T-helper 1 cell treated with Interleukin-12 subunit alpha and Interleukin-12 subunit beta and Interleukin-4 antibody, amounts not matched to agents 30 μg/mL and 1 μg/mL, for 36 hours (primary cell): ENCODE results near the gene TBC1D20.
A peak's percentile ranks its signal among the peaks of the same experiment; 100 is the strongest.
"Not testable (repeated sequence)": the region's sequence is repeated elsewhere in the genome, so short reads cannot be mapped to it uniquely, and the experiment has no call there.

Source experiments
- H3K27ac Mint-ChIP-seq: one replicate; pipeline ENCODE4 v1.8.0; 2021; ENCODE audit warnings: mild to moderate bottlenecking, mixed read lengths
- H3K27me3 Mint-ChIP-seq: one replicate; pipeline ENCODE4 v1.8.0; 2021; ENCODE audit warnings: low read depth, mixed read lengths
- H3K36me3 Mint-ChIP-seq: one replicate; pipeline ENCODE4 v1.8.0; 2021; ENCODE audit warnings: low read depth, mixed read lengths
- H3K4me1 Mint-ChIP-seq: one replicate; pipeline ENCODE4 v1.8.0; 2021; ENCODE audit warnings: low read depth, mixed read lengths
- H3K4me3 Mint-ChIP-seq: one replicate; pipeline ENCODE4 v1.8.0; 2021; ENCODE audit warnings: mild to moderate bottlenecking, moderate library complexity, mixed read lengths
- H3K9me3 Mint-ChIP-seq: one replicate; pipeline ENCODE4 v1.8.0; 2021; ENCODE audit warnings: mixed read lengths

The TBC1D20 gene

DNA sequence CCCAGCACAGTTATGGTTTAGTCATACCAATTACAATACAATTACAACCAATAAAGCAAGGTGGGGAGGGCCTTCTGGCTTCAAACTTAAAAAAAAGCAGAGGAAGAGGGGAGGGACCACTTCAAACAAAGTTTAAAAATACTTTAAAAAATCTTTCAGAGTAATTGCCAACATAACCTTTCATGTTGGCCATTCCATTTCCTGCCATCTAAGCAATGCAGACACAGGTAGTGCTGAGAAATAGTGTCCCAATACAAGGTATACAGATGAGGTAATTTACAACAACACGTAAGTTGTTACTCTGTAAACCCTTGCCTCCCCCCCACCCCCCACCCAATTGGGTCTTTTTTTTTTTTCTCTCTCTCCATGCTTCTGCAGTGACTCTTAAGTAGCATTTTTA lies 18.8 kb upstream of the TBC1D20 start:
- no peak overlapping the region for H3K4me3 Mint-ChIP-seq
- peaks cover 39% of the 10 kb centered on the region for H3K36me3 Mint-ChIP-seq
- no peaks in the 10 kb centered on the region for H3K27me3 Mint-ChIP-seq
- H3K27ac Mint-ChIP-seq, result no peak overlapping the region
- H3K4me1 Mint-ChIP-seq, result peaks cover 14% of the 10 kb centered on the region
- H3K9me3 Mint-ChIP-seq, result no peaks in the 10 kb centered on the region

DNA sequence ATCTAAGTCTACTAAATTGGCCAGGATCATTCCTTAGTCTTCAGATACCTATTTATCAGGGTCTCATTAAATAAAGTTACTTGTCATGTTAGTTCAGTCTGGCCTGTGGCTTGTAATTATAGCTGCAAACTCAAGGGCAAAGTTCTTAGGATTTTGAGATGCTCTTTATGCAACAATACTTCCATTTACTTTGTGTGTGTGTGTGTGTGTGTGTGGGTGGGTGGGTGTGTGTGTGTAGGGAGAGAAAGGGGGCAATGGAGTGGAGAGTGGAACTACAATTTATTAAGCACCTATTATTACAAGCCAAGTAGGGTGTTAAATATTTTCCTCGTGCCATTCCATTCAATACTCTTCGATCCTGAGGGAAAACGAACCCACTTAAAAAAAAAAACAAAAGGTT lies 17.7 kb upstream of the TBC1D20 start:
- Mint-ChIP-seq H3K4me3 (no peak overlapping the region), H3K27me3 (no peaks in the 10 kb centered on the region), H3K4me1 (peaks cover 14% of the 10 kb centered on the region), H3K27ac (no peak overlapping the region), H3K36me3 (peaks cover 32% of the 10 kb centered on the region), H3K9me3 (no peaks in the 10 kb centered on the region)

DNA sequence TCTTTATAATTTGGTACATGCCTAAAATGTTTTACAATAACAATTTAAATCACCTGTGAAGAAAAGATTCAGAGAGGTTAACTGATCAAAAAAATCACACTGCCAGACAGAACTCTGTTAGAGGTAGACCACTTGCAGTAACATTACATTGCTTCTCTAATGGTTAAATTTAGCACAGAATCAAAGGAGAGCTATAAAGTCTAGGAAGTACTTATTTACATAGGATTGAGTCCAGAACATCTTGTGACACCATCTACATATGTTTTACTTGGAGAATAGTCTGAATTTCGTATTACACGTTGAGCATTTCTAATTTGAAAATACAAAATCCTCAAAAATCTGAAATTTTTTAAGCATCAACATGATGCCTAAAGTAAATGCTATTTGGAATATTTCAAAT lies 17.2 kb upstream of the TBC1D20 start:
- Mint-ChIP-seq H3K27ac (no peak overlapping the region), H3K4me3 (no peak overlapping the region), H3K36me3 (peaks cover 30% of the 10 kb centered on the region), H3K27me3 (no peaks in the 10 kb centered on the region), H3K4me1 (peaks cover 13% of the 10 kb centered on the region), H3K9me3 (no peaks in the 10 kb centered on the region)

DNA sequence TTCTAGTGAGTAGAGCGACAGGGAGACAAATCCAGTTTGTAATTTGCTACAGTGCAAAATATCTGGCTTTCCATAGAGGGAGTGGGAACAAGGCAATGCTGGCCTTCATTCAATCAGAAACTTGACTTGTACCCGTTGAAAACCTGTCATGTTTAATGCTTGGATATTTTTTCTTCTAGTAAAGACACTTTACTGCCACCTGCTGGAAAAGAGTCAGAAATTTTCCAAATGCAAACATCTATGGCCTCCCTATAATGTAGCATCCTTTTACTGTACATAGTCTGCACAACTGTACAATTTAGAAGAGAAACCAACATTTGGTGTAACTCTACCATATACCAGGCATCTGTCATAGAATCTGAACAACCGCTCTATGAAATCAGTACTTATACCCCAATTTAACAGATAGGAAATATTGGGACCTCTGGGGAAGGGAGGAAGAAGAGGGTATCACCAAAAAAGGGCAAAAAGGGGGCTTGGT lies 16.7 kb upstream of the TBC1D20 start:
- Mint-ChIP-seq H3K4me3 (no peak overlapping the region), H3K27ac (peak overlapping the region; percentile 62), H3K9me3 (no peaks in the 10 kb centered on the region), H3K4me1 (peaks cover 13% of the 10 kb centered on the region), H3K27me3 (no peaks in the 10 kb centered on the region), H3K36me3 (peaks cover 28% of the 10 kb centered on the region)

DNA sequence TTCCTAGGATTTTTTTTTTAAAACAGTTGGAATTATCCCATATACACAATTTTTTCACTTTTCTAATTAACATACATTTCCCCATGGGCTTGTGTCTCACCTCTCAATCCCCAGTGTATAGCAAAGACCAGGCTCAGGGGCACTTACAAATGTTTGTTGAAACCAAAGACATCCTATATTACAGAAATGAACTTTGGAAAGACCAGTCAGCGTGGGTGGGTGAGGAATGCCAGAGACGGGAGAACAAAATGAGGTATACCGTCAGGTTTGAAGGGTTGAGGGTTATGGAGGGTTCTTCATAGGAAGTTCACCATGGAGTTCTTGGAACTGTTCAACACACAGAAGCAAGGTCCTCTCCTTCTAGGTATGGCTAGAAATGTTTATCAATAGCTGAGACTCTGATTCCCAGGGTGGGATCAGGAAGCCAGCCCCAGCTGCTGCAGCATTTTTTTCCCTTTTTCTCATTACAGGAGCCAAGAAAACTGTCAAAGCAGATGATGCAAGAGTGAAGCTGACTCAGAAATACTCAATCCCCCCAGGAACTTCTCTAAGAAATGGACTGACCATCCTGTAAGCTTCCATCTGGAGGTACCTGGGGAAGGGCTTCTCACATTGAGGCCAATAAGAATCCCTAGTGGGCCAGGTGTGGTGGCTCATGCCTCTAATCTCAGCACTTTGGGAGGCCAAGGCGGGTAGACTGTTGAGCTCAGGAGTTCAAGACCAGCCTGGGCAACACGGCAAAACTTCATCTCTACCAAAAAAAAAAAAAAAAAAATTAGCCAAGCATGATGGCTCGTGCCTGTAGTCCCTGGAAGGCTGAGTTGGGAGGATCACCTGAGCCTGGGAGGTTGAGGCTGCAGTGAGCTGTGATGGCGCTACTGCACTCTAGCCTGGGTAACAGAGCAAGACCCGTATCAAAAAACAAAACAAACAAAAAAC lies 15.9 kb upstream of the TBC1D20 start:
- Mint-ChIP-seq H3K27me3 (no peaks in the 10 kb centered on the region), H3K9me3 (no peaks in the 10 kb centered on the region), H3K27ac (no peak overlapping the region), H3K4me1 (peaks cover 13% of the 10 kb centered on the region), H3K4me3 (no peak overlapping the region), H3K36me3 (peaks cover 27% of the 10 kb centered on the region)

DNA sequence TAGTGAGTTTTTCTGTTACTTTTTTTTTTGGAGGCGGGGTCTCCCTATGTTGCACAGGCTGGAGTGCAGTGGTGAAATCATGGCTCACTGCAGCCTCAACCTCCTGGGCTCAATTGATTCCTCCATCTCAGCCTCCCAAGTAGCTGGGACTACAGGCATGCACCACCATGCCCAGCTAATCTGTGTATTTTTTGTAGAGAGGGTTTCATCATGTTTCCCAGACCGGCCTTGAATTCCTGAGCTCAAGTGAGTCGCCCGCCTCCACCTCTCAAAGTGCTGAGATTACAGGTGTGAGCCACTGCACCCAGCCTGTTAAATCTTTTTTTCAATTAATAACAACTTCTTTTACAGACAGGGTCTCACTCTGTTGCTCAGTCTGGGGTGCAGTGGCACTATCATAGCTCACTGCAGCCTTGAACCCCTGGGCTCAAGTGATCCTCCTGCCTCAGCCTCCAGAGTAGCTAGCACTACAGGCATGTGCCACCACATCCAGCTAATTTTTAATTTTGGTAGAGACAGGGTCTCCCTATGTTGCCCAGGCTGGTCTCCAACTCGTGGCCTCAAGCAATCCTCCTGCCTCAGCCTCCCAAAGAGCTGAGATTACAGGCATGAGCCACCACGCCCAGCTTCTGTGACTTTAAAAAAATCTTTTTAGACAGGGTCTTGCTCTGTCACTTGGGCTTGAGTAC lies 14.4 kb upstream of the TBC1D20 start:
- peaks cover 12% of the 10 kb centered on the region for H3K4me1 Mint-ChIP-seq
- H3K36me3 Mint-ChIP-seq, result peaks cover 23% of the 10 kb centered on the region
- H3K4me3 Mint-ChIP-seq, H3K9me3 Mint-ChIP-seq, H3K27ac Mint-ChIP-seq, H3K27me3 Mint-ChIP-seq: not testable (repeated sequence)

DNA sequence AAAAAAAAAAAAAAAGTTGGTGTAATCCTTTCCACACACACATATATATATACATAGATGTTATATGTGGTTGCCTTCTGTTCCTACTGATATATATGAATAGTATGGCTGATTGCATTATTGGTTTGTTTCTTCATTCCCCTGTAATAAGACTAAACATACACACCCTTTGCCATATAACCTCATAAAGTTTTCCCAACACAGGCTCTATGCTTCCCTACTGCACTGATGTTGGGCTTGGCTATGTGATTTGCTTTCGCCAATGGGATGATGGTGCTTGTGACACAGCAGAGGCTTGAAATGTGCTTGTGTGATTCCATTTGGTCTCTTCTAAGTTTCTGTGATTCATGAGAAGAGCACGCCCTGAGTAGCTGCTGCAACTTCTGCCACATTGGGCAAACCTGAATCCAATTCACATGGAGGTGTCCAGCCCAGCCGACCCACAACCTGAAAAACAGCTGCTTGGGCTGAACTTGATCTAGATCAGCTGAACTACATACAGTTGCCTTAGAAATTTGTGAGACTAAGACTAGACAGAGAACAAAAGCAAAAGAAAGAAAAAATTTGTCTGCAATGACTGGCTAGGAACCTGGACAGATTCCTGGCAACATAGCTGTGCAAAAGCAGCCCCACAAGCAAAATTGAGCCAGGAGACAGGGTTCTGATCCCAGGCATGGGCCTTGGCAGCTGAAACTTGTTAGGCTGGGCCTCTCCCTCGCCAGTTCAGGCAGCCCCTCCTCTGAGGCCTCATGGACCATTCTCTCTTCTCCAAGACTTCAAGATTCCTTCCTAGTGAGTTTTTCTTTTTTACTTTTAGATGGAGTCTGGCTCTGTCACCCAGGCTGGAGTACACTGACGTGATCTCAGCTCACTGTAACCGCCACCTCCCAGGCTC lies 13.4 kb upstream of the TBC1D20 start:
- Mint-ChIP-seq H3K4me3 (no peak overlapping the region), H3K27ac (no peak overlapping the region), H3K36me3 (peaks cover 23% of the 10 kb centered on the region), H3K9me3 (peaks cover 4% of the 10 kb centered on the region), H3K27me3 (no peaks in the 10 kb centered on the region), H3K4me1 (peaks cover 8% of the 10 kb centered on the region)

DNA sequence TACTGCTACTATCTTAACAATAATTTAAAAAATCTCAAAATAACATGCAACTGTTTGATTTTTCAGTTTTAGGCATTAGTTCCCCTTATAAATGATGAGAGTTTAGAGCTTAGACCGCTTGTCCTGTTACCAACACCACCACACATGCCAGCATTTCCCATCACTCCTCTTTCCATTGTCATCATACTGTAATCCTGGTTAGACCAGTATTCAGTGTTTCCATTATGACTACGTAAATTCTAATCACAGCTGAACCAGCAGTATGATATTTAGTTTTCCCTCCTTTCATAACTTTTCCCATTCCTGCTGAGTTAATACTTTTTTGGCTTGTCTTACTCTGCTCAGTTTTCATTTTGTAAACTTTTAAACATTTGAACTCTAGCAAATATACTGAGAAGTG lies 12.2 kb upstream of the TBC1D20 start:
- H3K27me3 Mint-ChIP-seq, result no peaks in the 10 kb centered on the region
- peaks cover 7% of the 10 kb centered on the region for H3K4me1 Mint-ChIP-seq

DNA sequence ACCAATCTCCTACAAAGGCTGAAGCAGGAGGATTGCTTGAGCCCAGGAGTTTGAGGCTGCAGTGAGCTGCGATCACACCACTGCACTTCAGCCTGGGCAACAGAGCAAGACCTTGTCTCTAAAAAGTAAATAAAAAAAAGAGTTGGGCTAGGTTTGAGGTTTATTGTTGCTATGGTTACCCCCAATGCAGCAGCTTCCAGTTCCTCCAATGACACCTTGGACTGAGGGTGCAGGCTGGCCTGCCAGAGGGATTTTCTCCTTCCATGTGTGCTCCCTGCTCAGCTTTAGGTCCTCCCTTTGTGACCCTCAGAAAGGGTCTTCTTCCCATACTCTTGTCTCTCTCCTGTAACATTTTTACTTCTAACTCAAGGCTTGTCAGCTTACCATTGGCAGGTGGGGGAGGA lies 10.6 kb upstream of the TBC1D20 start:
- Mint-ChIP-seq H3K9me3 (peaks cover 29% of the 10 kb centered on the region), H3K27ac (no peak overlapping the region), H3K4me3 (no peak overlapping the region), H3K4me1 (no peaks in the 10 kb centered on the region), H3K36me3 (peaks cover 13% of the 10 kb centered on the region), H3K27me3 (peaks cover 6% of the 10 kb centered on the region)

More for the DNA sequence above, 12.2 kb upstream of the TBC1D20 start:
- H3K27ac Mint-ChIP-seq, result no peak overlapping the region
- peaks cover 18% of the 10 kb centered on the region for H3K36me3 Mint-ChIP-seq
- peaks cover 15% of the 10 kb centered on the region for H3K9me3 Mint-ChIP-seq
- no peak overlapping the region for H3K4me3 Mint-ChIP-seq

DNA sequence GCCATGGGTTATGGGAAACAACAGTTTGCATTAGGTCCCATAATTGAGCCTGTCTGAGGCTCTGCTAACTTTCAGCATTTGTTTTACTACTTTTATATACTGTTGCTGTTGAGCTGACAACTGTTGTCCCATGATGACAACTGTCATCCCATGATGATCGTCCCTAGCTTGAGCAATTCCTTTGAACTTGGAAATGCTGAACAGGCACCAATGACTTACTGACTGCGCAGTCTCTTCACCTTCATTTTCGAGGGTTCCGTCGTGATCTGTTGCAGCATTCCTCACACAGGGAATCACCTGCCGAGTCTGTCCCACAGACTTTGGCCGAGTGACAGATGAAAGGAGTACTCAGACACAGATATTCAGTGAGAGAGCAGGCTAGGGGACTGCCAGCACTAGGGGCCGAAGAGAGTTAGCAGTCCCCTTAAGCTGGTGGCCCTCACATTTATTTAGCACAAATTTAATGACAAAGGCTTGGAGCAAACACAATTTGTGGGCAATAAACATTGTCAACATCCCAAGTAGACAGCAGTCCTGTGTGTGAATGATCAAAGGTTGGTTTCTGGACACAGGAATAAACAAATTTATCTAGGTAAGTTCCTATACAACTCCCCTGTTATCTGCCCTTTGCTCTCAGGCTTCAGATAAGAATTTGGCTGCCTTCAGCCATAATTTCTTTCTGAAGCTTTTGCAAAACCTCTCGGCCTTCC lies 10.0 kb upstream of the TBC1D20 start:
- Mint-ChIP-seq H3K27me3 (peaks cover 8% of the 10 kb centered on the region), H3K4me1 (no peaks in the 10 kb centered on the region), H3K4me3 (no peak overlapping the region)

DNA sequence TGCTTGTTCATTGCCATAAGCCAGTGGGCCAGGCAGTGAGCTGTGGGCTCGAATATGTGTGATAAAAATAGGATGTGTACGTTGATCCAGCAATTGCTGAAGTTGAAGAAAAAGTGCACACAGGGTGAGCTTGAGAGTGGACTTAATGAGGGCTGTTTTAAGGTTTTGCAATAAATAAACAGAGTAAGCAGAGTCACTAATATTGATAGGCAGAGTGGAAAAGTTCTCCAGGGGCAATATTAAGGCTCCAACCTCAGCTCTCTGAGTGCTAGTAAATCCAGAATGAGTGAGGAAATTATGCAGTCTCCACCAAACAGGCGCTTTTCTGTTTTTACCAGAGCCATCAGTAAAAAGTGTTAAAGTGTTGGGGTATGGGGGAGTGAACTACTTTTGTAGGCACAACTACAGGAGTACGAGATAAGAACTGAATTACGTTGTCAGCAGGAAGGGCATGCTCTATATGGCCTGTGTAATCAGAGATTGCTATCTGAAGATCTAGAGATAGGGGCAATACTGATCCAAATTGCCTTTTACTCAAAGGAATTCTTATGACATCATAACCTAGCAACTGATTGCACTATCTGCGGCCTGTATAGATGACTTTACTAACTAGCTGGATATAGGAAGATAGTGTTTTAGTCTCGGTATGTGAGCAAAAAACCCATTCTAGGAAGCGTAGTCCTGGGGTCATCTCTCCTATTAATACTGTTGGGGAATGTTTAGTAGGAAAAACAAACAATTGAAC lies 7.6 kb upstream of the TBC1D20 start:
- H3K4me1 Mint-ChIP-seq, result no peaks in the 10 kb centered on the region
- peaks cover 10% of the 10 kb centered on the region for H3K27me3 Mint-ChIP-seq

More for the DNA sequence above, 10.0 kb upstream of the TBC1D20 start:
- peaks cover 34% of the 10 kb centered on the region for H3K9me3 Mint-ChIP-seq
- peaks cover 15% of the 10 kb centered on the region for H3K36me3 Mint-ChIP-seq
- no peak overlapping the region for H3K27ac Mint-ChIP-seq

DNA sequence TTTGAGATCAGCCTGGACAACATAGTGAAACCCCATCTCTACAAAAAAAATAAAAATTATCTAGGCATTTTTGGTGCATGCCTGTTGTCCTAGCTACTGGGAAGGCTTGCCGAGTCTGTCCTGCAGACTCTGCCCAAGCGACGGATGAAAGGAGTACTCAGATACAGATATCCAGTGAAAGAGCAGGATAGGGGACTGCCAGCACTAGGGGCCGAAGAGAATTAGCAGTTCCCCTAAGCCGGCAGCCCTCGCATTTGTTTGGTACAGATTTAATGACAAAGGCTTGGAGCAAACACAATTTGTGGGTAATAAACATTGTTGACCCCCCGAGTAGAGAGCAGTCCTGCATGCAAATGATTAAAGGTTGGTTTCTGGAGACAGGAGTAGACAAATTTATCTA lies 5.4 kb upstream of the TBC1D20 start:
- Mint-ChIP-seq H3K4me3 (no peak overlapping the region), H3K27me3 (peaks cover 10% of the 10 kb centered on the region), H3K36me3 (peaks cover 7% of the 10 kb centered on the region), H3K9me3 (peaks cover 36% of the 10 kb centered on the region), H3K4me1 (peaks cover 5% of the 10 kb centered on the region), H3K27ac (no peak overlapping the region)

More for the DNA sequence above, 7.6 kb upstream of the TBC1D20 start:
- Mint-ChIP-seq H3K36me3 (peaks cover 17% of the 10 kb centered on the region), H3K27ac (no peak overlapping the region), H3K4me3 (no peak overlapping the region), H3K9me3 (peaks cover 36% of the 10 kb centered on the region)
